HepG2 (cell line): ENCODE data around the gene P4HA1. TPM values are rescaled to one million over a fixed set of nuclear protein-coding genes. Genes with fewer than 3 reads are reported as not detected.
"Not testable (repeated sequence)": the region's sequence is repeated elsewhere in the genome, so short reads cannot be mapped to it uniquely, and the experiment has no call there.

Experiments used
- ATAC-seq: fragments of 200-7000 bp; cut with Tn5 transposase; 3 replicates; pipeline ENCODE4 v1.9.1; 2020; ENCODE audit warnings: mild to moderate bottlenecking, moderate library complexity
- BruUV-seq: library from RNA; stranded (reverse); fragments of 400-500 nt; replicated peaks from 2 replicates; lab custom pipeline; 2021; lab: Mats Ljungman, UMichigan
- CTCF ChIA-PET: fragments of 300-600 bp; formaldehyde crosslinking; extraction: SDS; loops from one replicate; lab custom pipeline; 2021; ENCODE audit warnings: low total read pairs, inconsistent platforms, low intra/inter-chr PET ratio; lab: Yijun Ruan, JAX
- POLR2A ChIA-PET: fragments of 350-600 bp; sonication (Branson Sonifier 250); formaldehyde crosslinking; loops from one replicate; lab custom pipeline; 2020; ENCODE audit warnings: antibody characterized with exemption, inconsistent platforms; lab: Yijun Ruan, JAX
- DNase-seq: peaks from one replicate; pipeline ENCODE4 v3.0.0-alpha.2; 2015; ENCODE audit warnings: low spot score
- FAIRE-seq: peaks from 3 replicates; lab custom pipeline; 2011; peaks lifted over from hg19 to GRCh38; lab: Jason Lieb, UNC
- H2AFZ ChIP-seq: one replicate; pipeline ENCODE4 v1.6.1; 2011; ENCODE audit warnings: low read length, inconsistent platforms
- H3K27ac ChIP-seq: fragments of 300-600 bp; 3 replicates; pipeline ENCODE4 v1.8.0; 2011; ENCODE audit warnings: mixed run types, mild to moderate bottlenecking, mixed read lengths, low read length, inconsistent platforms; ENCODE audit not compliant: insufficient read depth; ENCODE audit errors: extremely low read length
- H3K27me3 ChIP-seq, 2 experiments: fragments of 200-600 bp in 1 of 2; 2 replicates in 1 of 2; 3 replicates in 1 of 2; pipeline versions ENCODE4 v1.6.0 to v1.8.0; 2011; ENCODE audit warnings: low read length in 2 of 2, mild to moderate bottlenecking in 2 of 2, moderate library complexity in 2 of 2, inconsistent platforms in 1 of 2; ENCODE audit not compliant: insufficient read depth in 2 of 2, control insufficient read depth in 1 of 2
- H3K36me3 ChIP-seq, 2 experiments: fragments of 200-600 bp in 1 of 2; replicated peaks in 1 of 2; 2 replicates in 1 of 2; 3 replicates in 1 of 2; pipeline versions ENCODE4 v1.5.1 to v1.8.0; 2011; ENCODE audit warnings: low read length in 2 of 2, inconsistent platforms in 1 of 2; ENCODE audit not compliant: insufficient read depth in 2 of 2, control insufficient read depth in 1 of 2
- H3K4me1 ChIP-seq: 2 replicates; pipeline ENCODE4 v1.5.1; 2012; ENCODE audit warnings: low read length, inconsistent platforms; ENCODE audit not compliant: insufficient read depth
- H3K4me2 ChIP-seq: 2 replicates; pipeline ENCODE4 v1.6.0; 2011; ENCODE audit warnings: low read depth, low read length, inconsistent platforms
- H3K4me3 ChIP-seq, 3 experiments: fragments of 200-600 bp in 1 of 3; sonication (generic), shearing (Covaris generic) in 1 of 3; replicated peaks in 1 of 3; 2 replicates each; pipeline ENCODE4 v1.5.1; 2011 to 2016; ENCODE audit warnings: low read length in 3 of 3, inconsistent platforms in 2 of 3, low read depth in 2 of 3, mild to moderate bottlenecking in 2 of 3, control low read depth in 1 of 3, mixed read lengths in 1 of 3; ENCODE audit not compliant: insufficient read depth in 1 of 3
- H3K79me2 ChIP-seq: one replicate; pipeline ENCODE4 v1.6.1; 2011; ENCODE audit warnings: low read length, inconsistent platforms; ENCODE audit not compliant: insufficient read depth
- H3K9ac ChIP-seq: 2 replicates; pipeline ENCODE4 v1.6.0; 2011; ENCODE audit warnings: mild to moderate bottlenecking, low read depth, low read length, inconsistent platforms; ENCODE audit not compliant: insufficient read depth
- H3K9me3 ChIP-seq: 2 replicates; pipeline ENCODE4 v1.5.1; 2012; ENCODE audit warnings: mild to moderate bottlenecking, low read length
- H4K20me1 ChIP-seq: 2 replicates; pipeline ENCODE4 v1.6.0; 2011; ENCODE audit warnings: inconsistent platforms, mild to moderate bottlenecking, low read length, moderate library complexity; ENCODE audit not compliant: insufficient read depth
- HOXD1 ChIP-seq: sonication (generic); formaldehyde crosslinking; IDR thresholded peaks from 2 replicates; pipeline ENCODE4 v1.5.0; 2020; ENCODE audit warnings: missing genetic modification reagents
- KDM2A ChIP-seq: sonication (generic); formaldehyde crosslinking; IDR thresholded peaks from 2 replicates; pipeline ENCODE4 v1.4.0; 2020; ENCODE audit warnings: low read depth, missing genetic modification reagents, borderline replicate concordance
- MED1 ChIP-seq: sonication (generic); formaldehyde crosslinking; IDR thresholded peaks from 2 replicates; pipeline ENCODE4 v1.4.0; 2020; ENCODE audit warnings: missing genetic modification reagents
- PAF1 ChIP-seq: IDR thresholded peaks from 2 replicates; pipeline ENCODE4 v1.6.1; 2016; ENCODE audit warnings: missing genetic modification reagents, missing compliant biosample characterization
- THYN1 ChIP-seq: sonication (generic); formaldehyde crosslinking; IDR thresholded peaks from 2 replicates; pipeline ENCODE4 v1.8.1; 2023; ENCODE audit warnings: low read depth, mild to moderate bottlenecking, moderate library complexity, missing genetic modification reagents, borderline replicate concordance
- ZFP62 ChIP-seq: sonication (generic); formaldehyde crosslinking; IDR thresholded peaks from 2 replicates; pipeline ENCODE4 v1.4.0; 2020; ENCODE audit warnings: missing genetic modification reagents
- WGBS: methylation state at CpG from one replicate; pipeline ENCODE4 v1.1.6; 2017; ENCODE audit warnings: low lambda C conversion rate; 5-methylcytosine and 5-hydroxymethylcytosine counted together
- in situ Hi-C: cut with HindIII; loops from 2 replicates; pipeline ENCODE4 v1.10.0; 2017; ENCODE audit warnings: low pct_unique_long_range_greater_than_20kb; ENCODE audit not compliant: extremely low pct_ligation_motif_present
- intact Hi-C: fragments of 100-400 bp; cut with micrococcal nuclease; formaldehyde crosslinking; loops from one replicate; pipeline ENCODE4 v1.10.0; 2022; ENCODE audit not compliant: unreplicated experiment
- polyA plus RNA-seq, 8 experiments: library from polyadenylated mRNA; depleted of rRNA in 3 of 8; stranded (reverse) in 7 of 8; unstranded in 1 of 8; fragments of >200 nt; fragmentation: Illumina TruSeq in 4 of 8; extraction: Trizol in 4 of 8; gene quantifications; 2 replicates each; pipeline versions ENCODE4 v1.2.1 to v1.2.3, GENCODE V29; 2011 to 2016; ENCODE audit warnings: low read depth in 4 of 8, missing spikeins in 1 of 8, mixed read lengths in 1 of 8; ENCODE audit not compliant: insufficient read depth in 1 of 8
- total RNA-seq, 5 experiments: library from RNA; depleted of rRNA; stranded (reverse); fragments of >200 nt; fragmentation: Illumina TruSeq; extraction: Trizol; gene quantifications; 2 replicates each; pipeline ENCODE4 v1.2.3, GENCODE V29; 2016; ENCODE audit warnings: low read depth in 1 of 5

Gene P4HA1
- total and polyA plus RNA-seq, 2 of the 13 experiments (the other 11 are each of a cell fraction or from before 2014, with no cell fraction given), result 63.1 to 196 TPM

- BruUV-seq, in situ Hi-C loops, ATAC-seq, H3K27ac ChIP-seq, DNase-seq, CTCF ChIA-PET, FAIRE-seq, H3K4me2 ChIP-seq, H3K27me3 ChIP-seq, H3K9ac ChIP-seq, H3K4me3 ChIP-seq, H3K9me3 ChIP-seq, intact Hi-C loops, H2AFZ ChIP-seq: not testable (repeated sequence)
- H3K79me2 ChIP-seq, result peaks cover 29% of the 10 kb centered on the region
- peaks cover 14 to 39% of the 10 kb centered on the region in 2 experiments for H3K36me3 ChIP-seq
- H4K20me1 ChIP-seq, result peaks cover 45% of the 10 kb centered on the region
- WGBS, result no CpG with 5 or more reads among the region's 6 CpGs
- H3K4me1 ChIP-seq, result peaks cover 53% of the 10 kb centered on the region
- POLR2A ChIA-PET, result interaction anchor here (1.3 kb wide), 1 partner anchor 67 kb away, joined by 3 read pairs; the partner anchor contains the start of gene PLA2G12B
These were observed 75.0 kb downstream of the P4HA1 start for GRCh38 chr10:73021538-73022164.

- H3K36me3 ChIP-seq, result peaks cover 18 to 44% of the 10 kb centered on the region in 2 experiments
- no peak overlapping the region for H3K4me2 ChIP-seq
- no peak overlapping the region for H3K27ac ChIP-seq
- FAIRE-seq, result no peak
- WGBS, result 97% methylated on average over 1 of the region's 1 CpG
- H3K9me3 ChIP-seq, result no peaks in the 10 kb centered on the region
- no peak overlapping the region for H2AFZ ChIP-seq
- no peak for DNase-seq
- peaks cover 53% of the 10 kb centered on the region for H3K4me1 ChIP-seq
- intact Hi-C loops (no loop called here), in situ Hi-C loops (no loop called here)
- no peaks in the 10 kb centered on the region for H3K27me3 ChIP-seq
- no peak for ATAC-seq
- no TSS peak for BruUV-seq
- TF ChIP-seq MED1 (CRISPR knock-in tag), result no peak
- TF ChIP-seq ZFP62 (CRISPR knock-in tag), result no peak
- TF ChIP-seq THYN1, result no peak
- no peak for TF ChIP-seq KDM2A (CRISPR knock-in tag)
- TF ChIP-seq HOXD1 (CRISPR knock-in tag), result no peak
- no peak for TF ChIP-seq PAF1 (CRISPR knock-in tag)
- peaks cover 29% of the 10 kb centered on the region for H3K79me2 ChIP-seq
- H4K20me1 ChIP-seq, result peaks cover 45% of the 10 kb centered on the region
- H3K4me3 ChIP-seq, result no peak overlapping the region
- POLR2A ChIA-PET, result no interaction called here
- CTCF ChIA-PET, result no interaction called here
- H3K9ac ChIP-seq, result no peak overlapping the region
These were observed 75.6 kb downstream of the P4HA1 start for GRCh38 chr10:73021050-73021449.
